ENCODE measurements around the gene CYBC1.

CYBC1 gene

GRCh38 chr17:82402865-82403264 is 47.7 kb downstream of the CYBC1 start:
- Histone ChIP-seq H3K36me3 (ENCODE audit: control insufficient read depth, insufficient read depth, low read length) (no peaks in the 10 kb centered on the region), H3K9ac (no peak overlapping the region), H3K27ac (no peak overlapping the region)

GRCh38 chr17:82400830-82401229 is 49.7 kb downstream of the CYBC1 start:
- no peaks in the 10 kb centered on the region for H3K27me3 ChIP-seq (ENCODE audit: control insufficient read depth, insufficient read depth, low read length)
- no peak overlapping the region for H2AFZ ChIP-seq
- no peaks in the 10 kb centered on the region for H3K79me2 ChIP-seq
- no peak overlapping the region for H3K27ac ChIP-seq
- no peak overlapping the region for H3K9ac ChIP-seq
- no peaks in the 10 kb centered on the region for H3K36me3 ChIP-seq (ENCODE audit: control insufficient read depth, insufficient read depth, low read length)
- H3K4me1 ChIP-seq = no peaks in the 10 kb centered on the region
- no peaks in the 10 kb centered on the region for H3K9me3 ChIP-seq (ENCODE audit: control insufficient read depth, low read length)
- TF ChIP-seq CTCF (IDR thresholded peaks at IDR 0.05) = no peak
- H3K4me2 ChIP-seq (ENCODE audit: low read length) = no peak overlapping the region
- H3K4me3 ChIP-seq (ENCODE audit: low read depth, low read length) = no peak overlapping the region

More at GRCh38 chr17:82402865-82403264, 47.7 kb downstream of the CYBC1 start:
- Histone ChIP-seq H3K4me1 (no peaks in the 10 kb centered on the region), H3K4me2 (ENCODE audit: low read length) (no peak overlapping the region), H2AFZ (no peak overlapping the region), H3K79me2 (no peaks in the 10 kb centered on the region), H3K9me3 (ENCODE audit: control insufficient read depth, low read length) (no peaks in the 10 kb centered on the region), H3K4me3 (ENCODE audit: low read depth, low read length) (no peak overlapping the region), H3K27me3 (ENCODE audit: control insufficient read depth, insufficient read depth, low read length) (no peaks in the 10 kb centered on the region)
- TF ChIP-seq CTCF (IDR thresholded peaks at IDR 0.05) = no peak

- Histone ChIP-seq H3K79me2 (no peaks in the 10 kb centered on the region), H3K4me2 (ENCODE audit: low read length) (no peak overlapping the region), H3K9me3 (ENCODE audit: control insufficient read depth, low read length) (no peaks in the 10 kb centered on the region), H3K27me3 (ENCODE audit: control insufficient read depth, insufficient read depth, low read length) (no peaks in the 10 kb centered on the region), H3K4me1 (no peaks in the 10 kb centered on the region), H2AFZ (no peak overlapping the region), H3K27ac (no peak overlapping the region), H3K9ac (no peak overlapping the region), H3K36me3 (ENCODE audit: control insufficient read depth, insufficient read depth, low read length) (no peaks in the 10 kb centered on the region), H3K4me3 (ENCODE audit: low read depth, low read length) (no peak overlapping the region)
- no peak for TF ChIP-seq CTCF (IDR thresholded peaks at IDR 0.05)
Observed at GRCh38 chr17:82400206-82400605, 50.3 kb downstream of the CYBC1 start.

- Histone ChIP-seq H3K27me3 (ENCODE audit: control insufficient read depth, insufficient read depth, low read length) (no peaks in the 10 kb centered on the region), H2AFZ (no peak overlapping the region), H3K27ac (no peak overlapping the region), H3K9me3 (ENCODE audit: control insufficient read depth, low read length) (no peaks in the 10 kb centered on the region), H3K4me2 (ENCODE audit: low read length) (no peak overlapping the region), H3K9ac (no peak overlapping the region), H3K36me3 (ENCODE audit: control insufficient read depth, insufficient read depth, low read length) (no peaks in the 10 kb centered on the region), H3K4me1 (no peaks in the 10 kb centered on the region), H3K4me3 (ENCODE audit: low read depth, low read length) (no peak overlapping the region), H3K79me2 (no peaks in the 10 kb centered on the region)
- TF ChIP-seq CTCF (IDR thresholded peaks at IDR 0.05) = no peak
Observed at GRCh38 chr17:82399601-82400101, 50.9 kb downstream of the CYBC1 start.

GRCh38 chr17:82399041-82399441 is 51.5 kb downstream of the CYBC1 start:
- Histone ChIP-seq H2AFZ (no peak overlapping the region), H3K27ac (no peak overlapping the region), H3K79me2 (no peaks in the 10 kb centered on the region), H3K9ac (no peak overlapping the region), H3K4me1 (no peaks in the 10 kb centered on the region), H3K4me2 (ENCODE audit: low read length) (no peak overlapping the region), H3K27me3 (ENCODE audit: control insufficient read depth, insufficient read depth, low read length) (no peaks in the 10 kb centered on the region), H3K9me3 (ENCODE audit: control insufficient read depth, low read length) (no peaks in the 10 kb centered on the region), H3K36me3 (ENCODE audit: control insufficient read depth, insufficient read depth, low read length) (no peaks in the 10 kb centered on the region), H3K4me3 (ENCODE audit: low read depth, low read length) (no peak overlapping the region)
- no peak for TF ChIP-seq CTCF (IDR thresholded peaks at IDR 0.05)
